Thoracic aorta endothelial cell (primary cell): ENCODE data around the gene SRPK3. TPM values are rescaled to one million over a fixed set of nuclear protein-coding genes. Genes with fewer than 3 reads are reported as not detected.

Source experiments
- total RNA-seq: library from RNA; depleted of rRNA; stranded (reverse); fragments of >200 nt; gene quantifications from 2 replicates; pipeline ENCODE4 v1.2.3, GENCODE V29; 2012

Gene SRPK3, protein sequence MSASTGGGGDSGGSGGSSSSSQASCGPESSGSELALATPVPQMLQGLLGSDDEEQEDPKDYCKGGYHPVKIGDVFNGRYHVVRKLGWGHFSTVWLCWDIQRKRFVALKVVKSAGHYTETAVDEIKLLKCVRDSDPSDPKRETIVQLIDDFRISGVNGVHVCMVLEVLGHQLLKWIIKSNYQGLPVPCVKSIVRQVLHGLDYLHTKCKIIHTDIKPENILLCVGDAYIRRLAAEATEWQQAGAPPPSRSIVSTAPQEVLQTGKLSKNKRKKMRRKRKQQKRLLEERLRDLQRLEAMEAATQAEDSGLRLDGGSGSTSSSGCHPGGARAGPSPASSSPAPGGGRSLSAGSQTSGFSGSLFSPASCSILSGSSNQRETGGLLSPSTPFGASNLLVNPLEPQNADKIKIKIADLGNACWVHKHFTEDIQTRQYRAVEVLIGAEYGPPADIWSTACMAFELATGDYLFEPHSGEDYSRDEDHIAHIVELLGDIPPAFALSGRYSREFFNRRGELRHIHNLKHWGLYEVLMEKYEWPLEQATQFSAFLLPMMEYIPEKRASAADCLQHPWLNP
- not detected in 2 replicates for total RNA-seq

DNA sequence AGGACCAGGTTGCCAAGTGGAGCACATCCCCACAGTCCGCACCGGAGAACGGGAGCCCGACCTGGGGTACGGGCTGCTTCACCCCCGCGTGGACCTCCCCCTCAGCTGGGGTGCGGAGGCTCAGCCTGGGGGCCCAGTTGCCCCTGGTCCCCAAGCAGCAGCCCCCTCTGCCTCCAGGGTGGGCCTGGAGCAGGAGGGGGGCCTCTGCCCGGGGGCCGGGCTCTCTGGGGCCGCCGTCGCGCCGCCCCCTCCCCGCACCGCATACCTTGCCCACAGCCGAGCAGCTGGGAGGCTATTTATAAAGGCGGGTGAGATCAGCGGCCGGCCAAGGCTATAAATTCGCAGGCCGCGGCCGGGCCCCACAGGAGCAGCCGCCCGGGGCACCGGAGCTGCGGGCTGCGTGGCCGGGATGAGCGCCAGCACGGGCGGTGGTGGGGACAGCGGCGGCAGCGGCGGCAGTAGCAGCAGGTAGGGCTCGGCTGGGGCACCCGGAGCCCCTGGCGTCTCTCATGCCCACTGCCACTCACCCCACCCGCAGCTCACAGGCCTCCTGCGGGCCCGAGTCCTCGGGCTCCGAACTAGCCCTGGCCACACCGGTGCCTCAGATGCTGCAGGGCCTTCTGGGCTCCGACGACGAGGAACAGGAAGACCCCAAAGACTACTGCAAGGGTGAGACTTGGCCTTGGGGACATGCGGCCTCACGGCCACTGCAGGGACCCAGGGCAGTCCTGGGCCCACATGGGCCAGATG is at the start of gene SRPK3:
Gene SRPK3, plus strand, starts transcription at position 364 of the 750 bp plus-strand sequence. Its CDS starts 46 bp downstream, at position 410.

DNA sequence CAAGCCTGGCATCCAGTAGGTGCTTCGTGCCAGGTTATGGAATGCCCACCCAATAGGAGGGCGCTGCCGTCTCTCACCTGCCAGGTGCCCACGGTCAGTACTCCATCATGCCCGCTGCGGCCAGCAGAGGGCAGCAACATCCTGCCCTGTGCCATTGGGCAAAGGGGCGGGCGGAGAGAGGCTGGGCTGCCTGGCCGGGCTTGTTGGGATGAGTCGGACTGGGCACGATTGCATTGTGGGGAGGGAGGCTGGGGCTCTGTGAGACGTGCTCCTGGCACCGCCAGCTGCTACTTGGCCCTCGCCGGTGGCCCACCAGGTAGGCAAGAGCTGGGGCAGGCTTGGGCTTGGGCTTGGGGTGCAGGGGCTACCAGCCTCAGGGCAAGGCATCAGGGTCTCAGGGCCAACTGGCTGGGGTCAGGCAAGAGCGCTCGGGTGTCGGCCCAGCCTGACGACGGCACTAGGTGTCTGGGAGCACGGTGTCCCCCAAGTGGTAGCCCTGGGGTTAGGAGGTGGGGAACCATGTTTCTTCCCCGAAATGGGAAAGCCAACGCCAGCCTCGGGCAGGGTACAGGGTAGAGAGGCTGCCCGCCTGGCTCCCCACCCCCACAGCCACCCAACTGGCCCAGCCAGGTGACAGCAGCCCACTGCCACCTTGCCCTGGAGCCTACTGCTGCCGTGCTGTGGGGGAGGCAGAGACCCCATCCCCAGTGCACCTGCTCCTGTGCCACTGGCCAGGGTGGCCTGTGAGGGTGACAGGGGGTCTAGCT is 16.7 kb upstream of the SRPK3 start, which contains the start of gene PLXNB3:
Gene PLXNB3, plus strand, starts transcription at position 261 of the 767 bp plus-strand sequence. CDS start 1,287 bp downstream, outside the sequence.

GRCh38 chrX:153794018-153794896 is 13.4 kb downstream of the SRPK3 start, which contains the start of the genes IDH3G and SSR4:
IDH3G (minus strand) TSS chrX:153794375; CDS start chrX:153794326, 49 bp downstream.
SSR4 (plus strand) TSS chrX:153794668; CDS start chrX:153794688, 20 bp downstream.

GRCh38 chrX:153829799-153830639 is 49.2 kb downstream of the SRPK3 start, which contains the start of gene PDZD4:
PDZD4 (minus strand) TSS chrX:153830544; CDS start chrX:153830298, 246 bp downstream.

Other genes with a start within 250 kb of the SRPK3 start
- gene CCNQ, start 181.9 kb upstream of the SRPK3 start, total RNA-seq, result 25.4 and 27.7 TPM in 2 replicates
- gene DUSP9, start 133.8 kb upstream of the SRPK3 start, total RNA-seq, result 0.13 and 0.29 TPM in 2 replicates
- not detected in 2 replicates for gene PNCK, start 107.2 kb upstream of the SRPK3 start, total RNA-seq
- 9.6 and 12.8 TPM in 2 replicates for gene SLC6A8, start 93.1 kb upstream of the SRPK3 start, total RNA-seq
- 237 and 249 TPM in 2 replicates for gene BCAP31, start 56.7 kb upstream of the SRPK3 start, total RNA-seq
- 10.5 and 15.2 TPM in 2 replicates for gene ABCD1, start 56.2 kb upstream of the SRPK3 start, total RNA-seq
- 2.2 and 7.0 TPM in 2 replicates for gene PLXNB3, start 16.8 kb upstream of the SRPK3 start, total RNA-seq
- 32.9 and 35.0 TPM in 2 replicates for gene IDH3G, start 13.3 kb downstream of the SRPK3 start, total RNA-seq
- 127 and 133 TPM in 2 replicates for gene SSR4, start 13.6 kb downstream of the SRPK3 start, total RNA-seq
- gene PDZD4, start 49.5 kb downstream of the SRPK3 start, total RNA-seq, result under 0.01 and 0.14 TPM in 2 replicates
- 0.27 and 0.50 TPM in 2 replicates for gene L1CAM, start 105.1 kb downstream of the SRPK3 start, total RNA-seq
- gene AVPR2, start 123.6 kb downstream of the SRPK3 start, total RNA-seq, result not detected in 2 replicates
- gene ARHGAP4, start 145.2 kb downstream of the SRPK3 start, total RNA-seq, result 10.5 and 35.1 TPM in 2 replicates
- 114 and 132 TPM in 2 replicates for gene NAA10, start 154.0 kb downstream of the SRPK3 start, total RNA-seq
- gene RENBP, start 163.6 kb downstream of the SRPK3 start, total RNA-seq, result 2.3 and 3.1 TPM in 2 replicates
- 40.6 and 56.9 TPM in 2 replicates for gene HCFC1, start 190.8 kb downstream of the SRPK3 start, total RNA-seq
- 3.7 and 4.0 TPM in 2 replicates for gene TMEM187, start 191.7 kb downstream of the SRPK3 start, total RNA-seq
- 72.7 and 88.6 TPM in 2 replicates for gene IRAK1, start 238.9 kb downstream of the SRPK3 start, total RNA-seq